GM18499 (cell line): Measurements from ENCODE around the gene SPATA31C2.
"Not testable (repeated sequence)": the region's sequence is repeated elsewhere in the genome, so short reads cannot be mapped to it uniquely, and the experiment has no call there.

Source experiments
- ATAC-seq: cut with Tn5 transposase; IDR thresholded peaks from one replicate; pipeline ENCODE4 v1.9.1; 2021; ENCODE audit warnings: moderate number of reproducible peaks; ENCODE audit not compliant: insufficient read depth, unreplicated experiment

SPATA31C2 gene

DNA sequence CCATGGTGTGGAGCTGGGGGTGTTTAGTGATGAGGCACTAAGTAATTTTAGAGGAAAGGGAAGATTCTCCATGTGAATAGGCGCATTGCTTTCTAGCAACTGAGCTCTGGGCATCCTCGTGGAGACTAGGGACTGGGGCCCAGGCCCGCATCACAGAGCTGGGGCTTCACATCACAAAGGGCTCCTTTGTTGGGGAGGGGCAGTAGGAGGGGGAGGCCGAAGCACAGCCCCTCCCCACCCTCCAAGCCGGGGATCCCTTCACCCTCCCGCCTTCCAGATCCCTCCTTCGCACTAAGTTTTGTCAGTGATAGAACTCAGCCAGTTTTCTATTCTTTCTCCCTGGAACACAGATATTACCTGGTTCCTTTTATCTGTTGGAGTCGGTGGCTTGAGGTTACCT lies at the start of gene SPATA31C2:
TSS of gene SPATA31C2 (minus strand) at position 101 of the 400 bp plus-strand sequence. CDS start at position 72, 29 bp downstream.
- ATAC-seq, result not testable (repeated sequence)

- no peak for ATAC-seq
Observed at GRCh38 chr9:88187631-88188030, 49.4 kb upstream of the SPATA31C2 start.

GRCh38 chr9:88186495-88187110 lies 48.3 kb upstream of the SPATA31C2 start:
- ATAC-seq, result no peak

DNA sequence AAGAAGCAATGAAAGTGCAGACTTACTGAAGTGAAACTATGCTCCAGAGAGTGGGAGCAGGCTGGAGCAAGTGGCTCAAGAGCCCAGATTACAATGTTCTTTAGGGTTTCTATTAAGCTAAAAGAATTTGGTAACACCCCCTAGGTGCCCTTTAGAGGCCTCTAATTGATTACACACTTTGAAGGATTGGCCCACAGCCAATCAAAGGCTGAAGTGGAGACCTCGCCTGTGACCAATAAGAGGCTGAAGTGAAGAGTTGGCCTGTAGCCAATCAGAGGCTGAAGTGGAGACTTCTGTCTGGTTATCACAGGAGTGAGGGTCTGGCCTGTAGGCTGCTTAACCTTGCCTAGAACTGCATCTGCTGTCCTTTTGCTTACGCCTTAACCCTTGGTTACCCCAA lies 46.7 kb upstream of the SPATA31C2 start:
- ATAC-seq, result no peak

DNA sequence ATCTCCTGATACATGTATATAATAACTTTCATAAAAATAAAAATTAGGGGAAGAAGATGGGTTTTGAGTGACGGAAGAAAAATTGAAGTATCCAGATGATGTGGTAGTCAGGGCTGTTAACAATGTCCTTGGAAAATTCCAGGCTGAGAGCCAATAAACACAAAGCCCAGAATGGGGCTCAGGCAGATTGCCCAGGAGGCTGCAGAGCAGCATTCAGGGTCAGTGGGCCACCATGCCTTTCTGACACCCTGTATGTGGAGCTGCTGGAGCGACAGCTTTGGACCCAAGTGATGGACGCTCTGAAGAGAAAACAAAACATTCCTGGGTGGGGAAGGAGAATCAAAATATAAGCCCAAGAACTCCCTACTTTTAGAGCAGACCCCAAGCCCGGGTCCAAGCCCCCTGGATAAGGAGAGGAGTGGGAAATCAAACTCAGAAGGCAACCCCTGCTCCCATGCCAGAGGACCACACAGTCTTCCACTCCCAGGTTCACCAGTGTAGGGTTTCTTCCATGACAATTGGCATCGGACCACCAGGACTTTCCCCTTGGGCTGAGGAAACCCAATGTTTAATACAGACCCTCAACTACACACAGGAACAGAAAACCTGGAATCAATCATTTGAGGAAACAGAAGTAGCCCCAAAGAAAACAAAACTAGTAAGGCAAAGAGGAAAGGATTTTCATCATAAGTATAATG lies 45.7 kb upstream of the SPATA31C2 start:
- ATAC-seq, result no peak

GRCh38 chr9:88182501-88182900 lies 44.2 kb upstream of the SPATA31C2 start:
- no peak for ATAC-seq

DNA sequence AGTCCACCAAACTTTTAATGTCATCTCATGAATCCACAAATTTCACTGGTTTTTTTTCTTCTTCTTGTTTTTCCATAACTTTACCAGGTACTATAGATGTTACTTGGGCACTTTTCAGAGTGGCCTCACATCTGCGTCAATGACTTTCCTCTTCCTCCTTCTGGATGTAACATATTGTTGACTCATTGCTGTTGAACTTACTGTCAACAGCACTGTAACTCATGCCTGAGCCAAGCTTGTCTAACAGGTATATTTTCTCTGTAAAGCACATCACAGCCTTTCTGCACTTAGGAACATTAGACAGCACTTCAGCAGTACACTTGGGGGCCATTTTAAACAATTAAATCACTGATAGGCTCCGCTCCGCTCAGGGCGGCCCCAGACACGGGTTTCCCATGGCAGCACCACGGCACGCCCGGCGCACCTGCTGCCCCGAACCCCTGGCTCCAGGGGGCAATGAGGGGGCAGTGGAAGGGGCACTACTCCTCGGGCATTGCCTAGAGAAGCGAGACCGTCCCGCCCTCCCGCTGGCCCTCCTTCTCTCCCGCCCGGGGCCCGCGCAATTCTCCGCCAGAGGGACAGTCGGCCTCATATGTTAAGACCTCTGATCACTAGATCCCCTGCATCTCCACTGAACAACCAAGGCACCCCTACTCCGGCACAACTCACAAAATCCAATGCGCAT lies 41.9 kb upstream of the SPATA31C2 start:
- ATAC-seq, result no peak

DNA sequence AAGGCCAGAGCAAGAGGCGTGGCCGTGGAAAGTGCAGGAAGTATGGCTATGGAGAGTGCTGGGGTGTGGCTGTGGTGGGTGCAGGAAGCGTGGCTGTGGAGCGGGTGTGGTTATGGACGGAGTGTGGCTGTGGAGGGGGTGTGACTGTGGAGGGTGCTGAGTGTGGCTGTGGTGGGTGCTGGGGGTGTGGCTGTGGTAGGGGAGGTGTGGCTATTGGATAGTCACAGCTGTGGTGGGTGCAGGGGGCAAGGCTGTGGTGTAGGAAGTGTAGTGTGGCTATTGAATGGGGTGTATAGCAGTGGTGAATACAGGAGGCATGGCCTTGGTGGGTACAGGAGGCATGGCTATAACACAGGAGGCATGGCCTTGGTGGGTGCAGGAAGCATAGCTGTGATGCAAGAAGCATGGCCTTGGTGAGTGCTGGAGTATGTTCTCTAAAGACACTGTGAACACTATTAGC lies 40.8 kb upstream of the SPATA31C2 start:
- no peak for ATAC-seq

GRCh38 chr9:88178641-88179040 lies 40.4 kb upstream of the SPATA31C2 start:
- ATAC-seq, result no peak

- no peak for ATAC-seq
Observed at GRCh38 chr9:88177371-88177770, 39.1 kb upstream of the SPATA31C2 start.

- ATAC-seq, result no peak
Observed at GRCh38 chr9:88174324-88174723, 36.0 kb upstream of the SPATA31C2 start.

- no peak for ATAC-seq
Observed at GRCh38 chr9:88173378-88173999, 35.2 kb upstream of the SPATA31C2 start.

GRCh38 chr9:88169700-88170099 lies 31.4 kb upstream of the SPATA31C2 start:
- no peak for ATAC-seq

DNA sequence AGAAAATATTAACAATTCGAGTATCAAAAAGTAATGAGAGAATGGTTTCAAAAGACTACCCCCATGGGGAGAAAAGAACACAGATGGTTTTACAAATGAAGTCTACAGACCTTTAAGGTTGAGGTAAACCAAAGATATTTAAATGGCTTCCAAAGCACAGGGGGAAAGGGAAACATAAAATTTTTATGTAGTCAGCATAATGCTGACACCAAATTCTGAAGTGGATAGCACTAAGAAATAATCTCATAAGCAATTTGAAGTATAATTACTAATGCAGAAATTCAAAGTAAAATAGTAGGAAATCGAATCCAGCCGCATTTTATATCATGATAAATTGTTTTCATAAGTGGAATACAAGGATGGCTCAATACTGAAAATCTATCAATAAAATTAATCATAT lies 30.3 kb upstream of the SPATA31C2 start:
- ATAC-seq, result no peak

DNA sequence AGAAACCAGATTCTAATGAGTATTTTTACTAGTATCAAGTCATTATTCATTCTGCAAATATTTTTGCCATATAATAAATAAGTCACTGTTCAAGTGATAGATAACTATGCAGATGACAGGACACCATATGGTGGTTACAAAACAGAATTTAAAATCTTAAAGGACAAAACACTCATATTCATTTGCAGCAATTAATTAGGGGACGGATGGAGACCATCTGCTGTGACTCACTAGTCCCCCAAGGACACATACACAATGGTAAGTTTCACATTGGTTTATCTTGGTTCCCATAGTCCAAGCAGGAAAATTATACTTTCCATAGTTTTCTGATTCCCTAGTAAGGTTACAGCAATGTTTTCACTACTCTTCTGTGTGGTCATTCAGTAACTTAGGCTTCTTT lies 28.4 kb upstream of the SPATA31C2 start:
- ATAC-seq, result no peak

GRCh38 chr9:88164850-88165249 lies 26.6 kb upstream of the SPATA31C2 start:
- no peak for ATAC-seq

DNA sequence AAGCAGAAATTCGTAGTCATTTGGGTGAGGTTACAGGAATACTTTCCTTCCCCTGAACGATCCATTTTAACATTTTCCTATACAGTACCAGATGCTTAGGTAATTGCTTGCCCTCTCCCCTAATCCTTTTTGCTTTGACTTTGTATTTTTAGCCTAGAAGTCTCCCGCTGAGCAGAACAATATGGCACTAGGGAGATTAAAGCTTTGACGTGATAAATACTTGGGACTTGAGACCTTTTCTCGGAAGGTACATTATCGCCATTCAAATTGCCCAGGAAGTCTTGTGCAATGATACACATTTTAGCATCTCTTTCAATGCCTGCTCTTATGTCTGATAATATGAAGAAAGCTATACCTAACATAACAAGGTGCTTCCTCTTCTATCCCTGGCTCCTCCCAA lies 22.9 kb upstream of the SPATA31C2 start:
- no peak for ATAC-seq

- ATAC-seq, result no peak
Observed at GRCh38 chr9:88143957-88144625, 5.8 kb upstream of the SPATA31C2 start.

DNA sequence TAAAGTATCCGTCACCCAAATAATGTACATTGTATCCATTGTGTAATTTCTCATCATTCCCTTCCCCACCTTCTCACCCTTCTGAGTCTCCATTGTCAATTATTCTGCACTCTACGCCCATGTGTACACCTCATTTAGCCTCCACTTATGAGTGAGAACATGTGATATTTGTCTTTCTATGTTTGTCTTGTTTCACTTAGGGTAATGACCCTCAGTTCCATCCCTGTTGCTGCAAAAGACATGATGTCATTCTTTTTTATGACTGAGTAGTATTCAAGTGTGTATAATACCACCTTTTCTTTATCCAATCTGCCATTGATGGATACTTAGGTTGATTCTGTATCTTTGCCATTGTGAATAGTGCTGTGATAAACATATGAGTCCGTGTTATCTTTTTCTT lies 4.9 kb upstream of the SPATA31C2 start:
- ATAC-seq, result no peak

DNA sequence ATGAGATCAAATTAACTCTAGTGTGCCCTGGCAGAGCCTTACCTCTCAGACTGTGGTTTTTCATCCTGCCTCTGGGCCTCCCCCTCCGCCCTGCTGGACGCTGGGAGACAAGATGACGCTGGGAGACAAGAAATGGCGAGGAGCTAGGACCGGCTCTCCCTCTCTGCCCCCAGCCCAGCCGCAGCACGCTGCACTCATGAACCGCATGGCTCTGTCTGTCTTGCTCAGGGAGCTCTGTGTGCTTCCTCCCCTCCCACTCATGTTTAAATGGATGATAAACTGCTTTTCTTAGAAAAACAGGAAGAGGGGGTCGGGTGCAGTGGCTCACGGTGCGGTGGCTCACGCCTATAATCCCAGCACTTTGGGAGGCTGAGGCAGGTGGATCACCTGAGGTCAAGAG lies 4.7 kb downstream of the SPATA31C2 start:
- not testable (repeated sequence) for ATAC-seq
